HG03439 (cell line): ENCODE measurements around the gene ARHGDIB.

Source experiments
- ATAC-seq: cut with Tn5 transposase; IDR thresholded peaks from one replicate; pipeline ENCODE4 v1.9.1; 2021; ENCODE audit warnings: mild to moderate bottlenecking, moderate library complexity; ENCODE audit not compliant: unreplicated experiment

ARHGDIB gene

GRCh38 chr12:14931791-14932560 lies 29.4 kb downstream of the ARHGDIB start:
- no peak for ATAC-seq

- ATAC-seq: no peak
These were observed 30.0 kb downstream of the ARHGDIB start for GRCh38 chr12:14931359-14931758.

GRCh38 chr12:14930299-14930698 lies 31.1 kb downstream of the ARHGDIB start:
- no peak for ATAC-seq

GRCh38 chr12:14928931-14929330 lies 32.5 kb downstream of the ARHGDIB start:
- no peak for ATAC-seq

GRCh38 chr12:14927267-14927666 lies 34.1 kb downstream of the ARHGDIB start:
- ATAC-seq: no peak

GRCh38 chr12:14924541-14924940 lies 36.9 kb downstream of the ARHGDIB start:
- no peak for ATAC-seq

GRCh38 chr12:14923944-14924343 lies 37.5 kb downstream of the ARHGDIB start:
- ATAC-seq: no peak

- no peak for ATAC-seq
These were observed 40.2 kb downstream of the ARHGDIB start for GRCh38 chr12:14921218-14921617.

GRCh38 chr12:14920475-14921126 lies 40.8 kb downstream of the ARHGDIB start:
- ATAC-seq: no peak

GRCh38 chr12:14919455-14919854 lies 41.9 kb downstream of the ARHGDIB start:
- ATAC-seq: no peak

- no peak for ATAC-seq
These were observed 45.7 kb downstream of the ARHGDIB start for GRCh38 chr12:14915736-14916135.

- ATAC-seq: no peak
These were observed 48.0 kb downstream of the ARHGDIB start for GRCh38 chr12:14913381-14913781.

- no peak for ATAC-seq
These were observed 50.3 kb downstream of the ARHGDIB start for GRCh38 chr12:14911131-14911530.

GRCh38 chr12:14910090-14910915 lies 51.1 kb downstream of the ARHGDIB start:
- ATAC-seq: no peak

- no peak for ATAC-seq
These were observed 53.4 kb downstream of the ARHGDIB start for GRCh38 chr12:14907953-14908352.

GRCh38 chr12:14906114-14906513 lies 55.3 kb downstream of the ARHGDIB start:
- no peak for ATAC-seq

- no peak for ATAC-seq
These were observed 56.0 kb downstream of the ARHGDIB start for GRCh38 chr12:14905269-14906004.

GRCh38 chr12:14904854-14905253 lies 56.5 kb downstream of the ARHGDIB start:
- no peak for ATAC-seq

- no peak for ATAC-seq
These were observed 57.9 kb downstream of the ARHGDIB start for GRCh38 chr12:14903386-14904098.

- ATAC-seq: no peak
These were observed 58.9 kb downstream of the ARHGDIB start for GRCh38 chr12:14902465-14902864.
